AG09309 (cell line): ENCODE measurements around the gene KRTAP5-6.

ENCODE experiments used
- DNase-seq: peaks from one replicate; pipeline ENCODE4 v3.0.0-alpha.2; 2010; ENCODE audit warnings: low read depth
- H3K4me3 ChIP-seq: 2 replicates; pipeline ENCODE4 v1.5.1; 2011; ENCODE audit warnings: mild to moderate bottlenecking, low read depth, low read length, moderate library complexity; ENCODE audit not compliant: control insufficient read depth
- TF ChIP-seq, protein P1 (sequence below): IDR thresholded peaks from 2 replicates; pipeline ENCODE4 v1.5.1; 2011; ENCODE audit warnings: mild to moderate bottlenecking, low read depth, low read length, inconsistent platforms; ENCODE audit not compliant: insufficient read depth, control insufficient read depth; ENCODE audit errors: missing control alignments

Gene KRTAP5-6

DNA sequence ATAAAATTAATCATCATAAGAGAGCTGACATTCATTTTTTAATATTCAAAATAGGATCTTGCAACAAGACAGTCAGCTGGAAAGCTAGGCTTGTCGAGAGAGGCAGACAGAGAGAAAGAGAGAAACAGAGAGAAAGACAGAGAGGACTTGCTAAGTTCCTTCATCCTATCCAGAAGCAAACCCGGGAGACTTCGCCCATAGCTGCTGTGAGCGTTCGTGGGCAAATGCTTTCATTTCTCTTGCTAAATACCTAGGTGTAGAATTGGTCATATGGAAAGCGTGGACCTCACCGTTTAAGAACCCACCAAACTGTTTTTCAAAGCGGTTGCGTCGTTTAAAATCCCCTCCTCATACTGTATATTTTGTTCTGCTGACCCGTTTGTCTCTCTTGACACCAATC, 25.3 kb upstream of the KRTAP5-6 start:
- no peak for DNase-seq
- no peak overlapping the region for H3K4me3 ChIP-seq
- TF ChIP-seq, protein P1, sequence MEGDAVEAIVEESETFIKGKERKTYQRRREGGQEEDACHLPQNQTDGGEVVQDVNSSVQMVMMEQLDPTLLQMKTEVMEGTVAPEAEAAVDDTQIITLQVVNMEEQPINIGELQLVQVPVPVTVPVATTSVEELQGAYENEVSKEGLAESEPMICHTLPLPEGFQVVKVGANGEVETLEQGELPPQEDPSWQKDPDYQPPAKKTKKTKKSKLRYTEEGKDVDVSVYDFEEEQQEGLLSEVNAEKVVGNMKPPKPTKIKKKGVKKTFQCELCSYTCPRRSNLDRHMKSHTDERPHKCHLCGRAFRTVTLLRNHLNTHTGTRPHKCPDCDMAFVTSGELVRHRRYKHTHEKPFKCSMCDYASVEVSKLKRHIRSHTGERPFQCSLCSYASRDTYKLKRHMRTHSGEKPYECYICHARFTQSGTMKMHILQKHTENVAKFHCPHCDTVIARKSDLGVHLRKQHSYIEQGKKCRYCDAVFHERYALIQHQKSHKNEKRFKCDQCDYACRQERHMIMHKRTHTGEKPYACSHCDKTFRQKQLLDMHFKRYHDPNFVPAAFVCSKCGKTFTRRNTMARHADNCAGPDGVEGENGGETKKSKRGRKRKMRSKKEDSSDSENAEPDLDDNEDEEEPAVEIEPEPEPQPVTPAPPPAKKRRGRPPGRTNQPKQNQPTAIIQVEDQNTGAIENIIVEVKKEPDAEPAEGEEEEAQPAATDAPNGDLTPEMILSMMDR = no peak

DNA sequence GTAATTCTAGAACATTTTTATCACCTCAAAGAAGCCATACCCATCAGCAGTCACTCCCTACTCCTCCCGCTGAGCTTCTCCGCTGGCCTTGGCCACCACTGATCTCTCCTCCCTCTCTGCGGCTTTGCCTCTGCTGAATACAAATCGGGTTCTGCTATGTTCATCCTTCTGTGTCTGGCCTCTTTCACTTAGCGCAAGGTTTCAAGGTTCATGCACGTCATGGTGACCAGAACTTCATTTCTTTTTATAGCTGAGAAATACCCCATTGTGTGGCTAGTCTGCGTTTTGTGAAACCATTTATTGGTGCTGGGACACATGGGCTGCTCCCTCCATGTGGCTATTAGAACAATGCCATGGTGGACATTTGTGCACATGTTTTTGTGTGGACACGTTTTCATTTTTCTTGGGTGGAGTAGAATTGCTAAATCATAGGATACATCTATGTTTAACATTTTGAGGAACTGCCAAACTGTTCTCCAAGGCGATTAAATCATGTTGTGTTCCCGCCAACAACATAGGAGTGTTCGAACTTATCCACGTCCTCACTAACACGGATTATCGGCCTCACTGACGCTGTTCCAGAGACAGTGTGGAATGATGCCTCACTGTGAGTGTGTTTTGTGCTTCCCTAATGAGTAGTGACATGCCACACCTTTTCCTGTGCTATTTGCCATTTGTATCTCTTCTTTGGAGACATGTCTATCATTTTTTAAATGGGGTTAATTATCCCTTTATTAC, 24.2 kb upstream of the KRTAP5-6 start:
- no peak for DNase-seq
- H3K4me3 ChIP-seq = no peak overlapping the region
- TF ChIP-seq, protein P1 = no peak

DNA sequence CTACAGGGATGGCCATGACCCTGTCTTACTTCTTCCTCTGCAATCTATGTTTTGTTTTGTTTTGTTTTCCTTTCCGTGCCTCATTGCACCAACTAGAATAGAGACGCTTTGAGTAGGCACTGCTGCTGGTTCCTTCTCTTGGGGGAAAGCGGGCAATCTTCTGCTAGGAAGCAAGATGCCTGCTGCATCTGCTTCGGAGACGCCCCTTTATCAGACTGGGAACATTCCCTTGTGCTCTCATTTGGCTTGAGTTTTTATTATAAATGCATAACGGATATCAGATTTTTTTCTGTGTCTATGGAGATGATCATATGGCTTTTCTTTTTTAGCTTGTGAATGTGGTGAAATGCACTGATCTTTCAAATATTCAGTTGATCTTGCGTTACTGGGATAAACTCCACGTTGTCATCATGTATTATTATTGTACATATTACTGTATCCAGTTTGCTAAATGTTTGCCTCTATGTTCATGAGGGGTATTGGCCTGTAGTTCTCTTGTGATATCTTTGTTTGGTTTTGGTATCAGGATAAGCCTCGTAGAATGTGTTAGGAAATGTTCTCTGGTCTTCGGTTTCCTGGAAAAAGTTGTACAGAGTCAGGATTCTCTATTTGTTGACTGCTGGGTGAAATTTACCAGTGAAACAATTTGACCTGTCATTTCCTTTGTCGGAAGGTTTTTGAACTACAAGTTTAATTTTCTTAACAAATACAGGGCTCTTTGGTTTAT, 23.4 kb upstream of the KRTAP5-6 start:
- TF ChIP-seq, protein P1 = no peak
- DNase-seq = no peak
- H3K4me3 ChIP-seq = no peak overlapping the region

DNA sequence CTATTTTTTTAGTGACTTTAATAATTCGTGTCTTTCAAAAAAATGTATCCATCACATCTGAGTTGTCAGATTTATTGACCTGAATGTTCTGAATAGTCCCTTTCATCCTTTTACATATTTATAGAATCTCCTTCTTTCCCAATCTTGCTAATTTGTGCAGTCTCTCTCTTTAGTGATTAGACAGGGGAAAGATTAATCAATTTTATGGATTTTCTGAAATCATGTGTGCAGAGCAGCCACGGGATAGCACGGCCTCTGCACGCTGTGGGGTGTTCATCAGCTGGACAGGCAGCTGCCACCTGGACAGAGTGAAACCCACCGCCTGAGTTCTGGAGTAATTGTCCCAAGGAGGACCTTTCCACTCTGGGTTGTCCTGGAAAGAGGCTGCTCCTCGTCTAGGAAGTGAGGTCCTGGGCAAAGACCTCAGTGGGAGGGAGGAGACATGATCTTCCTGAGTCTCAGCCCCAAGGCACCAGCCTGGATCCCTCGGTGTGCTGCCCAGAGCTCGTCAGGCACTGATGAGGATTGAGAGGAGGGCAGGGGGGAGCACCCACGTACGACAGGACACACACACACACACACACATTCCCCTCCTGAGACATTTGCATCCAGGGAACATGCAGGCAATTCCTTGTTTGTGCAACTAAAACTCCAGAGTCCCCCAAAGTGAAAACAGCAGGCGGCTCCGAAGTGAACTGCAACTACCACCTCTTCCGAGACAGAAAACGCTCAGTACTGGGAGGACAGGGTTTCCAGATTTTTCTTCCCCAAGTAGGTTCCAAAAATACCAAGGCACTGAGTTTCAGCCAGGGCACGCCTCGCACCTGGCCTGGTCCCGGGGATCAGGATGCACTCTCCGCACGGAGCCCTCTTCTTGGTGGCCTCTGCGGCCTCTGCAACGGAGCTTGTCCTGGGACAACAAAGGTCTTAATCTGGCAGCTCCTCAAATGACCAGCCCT, 22.5 kb upstream of the KRTAP5-6 start:
- H3K4me3 ChIP-seq = no peak overlapping the region
- TF ChIP-seq, protein P1 = no peak
- DNase-seq = no peak

DNA sequence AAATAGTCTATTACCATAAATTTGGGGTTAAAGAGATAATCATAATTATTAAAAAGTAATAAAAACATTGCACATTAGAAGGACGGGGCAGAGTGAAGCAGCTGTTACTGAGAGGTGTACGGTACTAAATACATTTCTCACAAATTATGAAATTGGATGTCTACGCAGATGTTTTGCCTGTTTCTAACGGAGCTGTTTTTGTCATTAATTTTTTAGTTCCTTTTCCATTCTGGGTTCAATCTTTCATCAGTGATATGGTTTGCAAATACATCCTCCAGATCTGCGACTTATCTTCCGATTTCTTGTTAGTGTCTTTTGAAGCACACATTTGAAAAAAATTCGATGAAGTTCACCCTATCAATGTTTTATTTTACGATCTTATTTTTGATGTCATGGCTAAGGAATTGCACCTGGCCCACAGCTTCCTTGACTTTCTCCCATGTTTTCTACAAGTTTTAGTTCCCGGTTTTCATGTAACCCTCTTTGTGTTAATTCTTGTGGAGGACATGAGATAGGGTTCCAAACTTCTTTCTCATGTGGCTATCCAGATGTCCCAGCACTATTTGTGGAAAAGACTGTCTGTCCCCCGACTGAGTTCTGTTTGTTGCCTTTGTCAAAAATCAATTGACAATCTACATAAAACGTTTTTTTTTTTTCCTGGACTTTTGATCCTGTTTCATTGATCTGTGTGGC, 21.3 kb upstream of the KRTAP5-6 start:
- TF ChIP-seq, protein P1 = no peak

More for the DNA sequence above, 21.3 kb upstream of the KRTAP5-6 start:
- DNase-seq = no peak
- H3K4me3 ChIP-seq = no peak overlapping the region
